ENCODE results near the gene CFAP77.

Gene CFAP77

GRCh38 chr9:132582276-132582785, 172.3 kb downstream of the CFAP77 start, which contains the start of gene BARHL1:
Gene BARHL1, plus strand, starts transcription at chr9:132582606. Its CDS starts 192 bp downstream, at chr9:132582798.
- Histone ChIP-seq H3K4me3 (ENCODE audit: low read depth, low read length) (peak within 1 kb of the TSS; percentile 36), H3K9me3 (ENCODE audit: control insufficient read depth, insufficient read depth, low read depth, low read length) (no peaks in the 10 kb centered on the region), H3K36me3 (ENCODE audit: control insufficient read depth in 2 of 2, insufficient read depth in 1 of 2, low read length in 2 of 2) (no peaks in the 10 kb centered on the region), H3K4me1 (ENCODE audit: control insufficient read depth, insufficient read depth, low read length) (no peaks in the 10 kb centered on the region), H3K27ac (ENCODE audit: extremely low read depth, low read depth, low read length) (no peak within 1 kb of the TSS)
- ChIA-PET CTCF (interaction anchor here (0.7 kb wide), 2 partner anchors 178 to 238 kb away, joined by 3 read pairs; no protein-coding TSS in a partner anchor), POLR2A (interaction anchor here (0.6 kb wide), 1 partner anchor 608 kb away, joined by 3 read pairs; no protein-coding TSS in a partner anchor)
- TF ChIP-seq ZNF266 (tag by site-specific recombination; IDR thresholded peaks at IDR 0.05; ENCODE audit: low read depth) = no peak
- TF ChIP-seq ZNF610 (tag by site-specific recombination; IDR thresholded peaks at IDR 0.05; ENCODE audit: borderline replicate concordance) = 0 out of 2 replicates have a peak, but pooled peaks have one; percentile 4
- TF ChIP-seq ZBTB26 (tag by site-specific recombination; optimal IDR thresholded peaks at IDR 0.05) = peak; percentile 6

GRCh38 chr9:132582786-132583583, 173.0 kb downstream of the CFAP77 start:
- CTCF ChIA-PET = interaction anchor here (0.7 kb wide), 2 partner anchors 179 to 237 kb away, joined by 3 read pairs; no protein-coding TSS in a partner anchor
- no peaks in the 10 kb centered on the region for H3K4me1 ChIP-seq (ENCODE audit: control insufficient read depth, insufficient read depth, low read length)
- H3K27ac ChIP-seq (ENCODE audit: extremely low read depth, low read depth, low read length) = no peak overlapping the region
- H3K36me3 ChIP-seq (ENCODE audit: control insufficient read depth in 2 of 2, insufficient read depth in 1 of 2, low read length in 2 of 2) = no peaks in the 10 kb centered on the region
- no peak overlapping the region for H3K4me3 ChIP-seq (ENCODE audit: low read depth, low read length)
- POLR2A ChIA-PET = interaction anchor here (0.6 kb wide), 1 partner anchor 607 kb away, joined by 3 read pairs; no protein-coding TSS in a partner anchor
- TF ChIP-seq ZSCAN18 (tag by site-specific recombination; IDR thresholded peaks at IDR 0.05) = no peak
- TF ChIP-seq ZNF18 (tag by site-specific recombination; IDR thresholded peaks at IDR 0.05) = no peak
- no peaks in the 10 kb centered on the region for H3K9me3 ChIP-seq (ENCODE audit: control insufficient read depth, insufficient read depth, low read depth, low read length)

- CTCF ChIA-PET = interaction anchor here (0.6 kb wide), 1 partner anchor 315 kb away, joined by 3 read pairs; no protein-coding TSS in a partner anchor
- POLR2A ChIA-PET = no interaction called here
These were observed 173.7 kb downstream of the CFAP77 start for GRCh38 chr9:132583584-132584304.

More at GRCh38 chr9:132583584-132584304, 173.7 kb downstream of the CFAP77 start:
- H3K36me3 ChIP-seq (ENCODE audit: control insufficient read depth in 2 of 2, insufficient read depth in 1 of 2, low read length in 2 of 2) = no peaks in the 10 kb centered on the region
- no peaks in the 10 kb centered on the region for H3K4me1 ChIP-seq (ENCODE audit: control insufficient read depth, insufficient read depth, low read length)
- H3K4me3 ChIP-seq (ENCODE audit: low read depth, low read length) = no peak overlapping the region
- TF ChIP-seq ZSCAN4 (tag by site-specific recombination; IDR thresholded peaks at IDR 0.05) (no peak), ZBTB11 (tag by site-specific recombination; conservative IDR thresholded peaks at IDR 0.05; ENCODE audit: low read depth) (no peak), ZNF560 (tag by site-specific recombination; IDR thresholded peaks at IDR 0.05; ENCODE audit: borderline replicate concordance) (no peak), ZNF366 (tag by site-specific recombination; conservative IDR thresholded peaks at IDR 0.05) (peak; percentile 59; the same call in 1 of the 2 replicates)
- H3K9me3 ChIP-seq (ENCODE audit: control insufficient read depth, insufficient read depth, low read depth, low read length) = no peaks in the 10 kb centered on the region
- H3K27ac ChIP-seq (ENCODE audit: extremely low read depth, low read depth, low read length) = no peak overlapping the region
